GM12878 (cell line): ENCODE measurements around the gene NMBR. TPM values are rescaled to one million over a fixed set of nuclear protein-coding genes. Genes with fewer than 3 reads are reported as not detected.
A peak's percentile ranks its signal among the peaks of the same experiment; 100 is the strongest.

Source experiments
- BCL3 ChIP-seq: IDR thresholded peaks from 2 replicates; pipeline ENCODE4 v1.6.1; 2011; ENCODE audit warnings: borderline replicate concordance, low read depth, mild to moderate bottlenecking, moderate library complexity, low read length; ENCODE audit not compliant: insufficient read depth, poor library complexity, severe bottlenecking
- CBFB ChIP-seq: IDR thresholded peaks from 2 replicates; pipeline ENCODE4 v1.6.1; 2016; ENCODE audit warnings: antibody characterized with exemption, low read depth
- ESRRA ChIP-seq: IDR thresholded peaks from 2 replicates; pipeline ENCODE4 v1.6.1; 2012; ENCODE audit warnings: mild to moderate bottlenecking, low read length, improper control_type of control experiment
- IKZF2 ChIP-seq, 2 experiments: fragments of 450-650 bp; IDR thresholded peaks; 2 replicates each; pipeline ENCODE4 v1.6.1; 2017; ENCODE audit warnings: mild to moderate bottlenecking in 2 of 2, moderate library complexity in 2 of 2
- MTA3 ChIP-seq: IDR thresholded peaks from 2 replicates; pipeline ENCODE4 v1.6.1; 2012; ENCODE audit warnings: low read length, inconsistent platforms, borderline replicate concordance
- MYC ChIP-seq: IDR thresholded peaks from 2 replicates; pipeline ENCODE4 v1.6.1; 2011; ENCODE audit warnings: mild to moderate bottlenecking, low read length, moderate library complexity, inconsistent platforms; ENCODE audit not compliant: insufficient read depth, insufficient replicate concordance, insufficient read length, severe bottlenecking
- NRF1 ChIP-seq: conservative IDR thresholded peaks from 2 replicates; pipeline ENCODE4 v1.6.1; 2011; ENCODE audit warnings: mild to moderate bottlenecking, low read depth, low read length, improper control_type of control experiment
- PKNOX1 ChIP-seq: fragments of 450-650 bp; IDR thresholded peaks from 2 replicates; pipeline ENCODE4 v1.6.1; 2016; ENCODE audit warnings: mild to moderate bottlenecking
- PML ChIP-seq: IDR thresholded peaks from 2 replicates; pipeline ENCODE4 v1.6.1; 2012; ENCODE audit warnings: low read length, inconsistent platforms
- POLR2AphosphoS2 ChIP-seq: IDR thresholded peaks from 2 replicates; pipeline ENCODE4 v1.6.1; 2011; ENCODE audit warnings: low read depth, mild to moderate bottlenecking, low read length, improper control_type of control experiment, moderate library complexity
- RB1 ChIP-seq: fragments of 450-650 bp; formaldehyde crosslinking; IDR thresholded peaks from 2 replicates; pipeline ENCODE4 v1.6.1; 2017; ENCODE audit warnings: mild to moderate bottlenecking, borderline replicate concordance
- SIN3A ChIP-seq: IDR thresholded peaks from 2 replicates; pipeline ENCODE4 v1.6.1; 2012; ENCODE audit warnings: low read depth, low read length, improper control_type of control experiment
- STAT3 ChIP-seq: IDR thresholded peaks from 2 replicates; pipeline ENCODE4 v1.6.1; 2011; ENCODE audit warnings: low read depth, low read length, improper control_type of control experiment
- TAF1 ChIP-seq: IDR thresholded peaks from 2 replicates; pipeline ENCODE4 v1.6.1; 2011; ENCODE audit warnings: mild to moderate bottlenecking, low read depth, low read length, borderline replicate concordance
- WRNIP1 ChIP-seq: IDR thresholded peaks from 2 replicates; pipeline ENCODE4 v1.6.1; 2011; ENCODE audit warnings: low read depth, low read length, improper control_type of control experiment, borderline replicate concordance
- ZNF207 ChIP-seq: fragments of 450-650 bp; IDR thresholded peaks from 2 replicates; pipeline ENCODE4 v1.6.1; 2014; ENCODE audit warnings: antibody characterized with exemption, mild to moderate bottlenecking, borderline replicate concordance
- polyA plus RNA-seq, 11 experiments: library from polyadenylated mRNA; depleted of rRNA in 4 of 11; unstranded in 6 of 11; stranded (reverse) in 5 of 11; fragments of >200 nt; fragmentation: Nextera tagmentation in 4 of 11; fragmentation: Illumina TruSeq in 1 of 11; extraction: Ambion mirVana in 4 of 11; extraction: Trizol in 1 of 11; gene quantifications; 1 replicate in 1 of 11; 2 replicates in 10 of 11; pipeline versions ENCODE4 v1.2.1 to v1.2.3, GENCODE V29; 2011 to 2016; ENCODE audit warnings: inconsistent platforms in 2 of 11, missing spikeins in 2 of 11, low read depth in 1 of 11
- total RNA-seq, 4 experiments: library from RNA; depleted of rRNA in 3 of 4; stranded (reverse); fragments of >200 nt in 3 of 4; fragmentation: Illumina TruSeq in 1 of 4; extraction: Trizol in 1 of 4; gene quantifications; 2 replicates each; pipeline versions ENCODE4 v1.2.1 to v1.2.3, GENCODE V29; 2013 to 2021
- TF ChIP-seq, protein P1 (sequence below): fragments of 450-650 bp; IDR thresholded peaks from 2 replicates; pipeline ENCODE4 v1.6.1; 2017; ENCODE audit warnings: mild to moderate bottlenecking, moderate library complexity
- TF ChIP-seq, protein P2 (sequence below): fragments of 150-350 bp; IDR thresholded peaks from 2 replicates; pipeline ENCODE4 v1.6.1; 2016; ENCODE audit warnings: low read depth, low read length

NMBR gene
- total and polyA plus RNA-seq, 10 of the 15 experiments (the other 5 are each of a cell fraction or from before 2014, with no cell fraction given): not detected

DNA sequence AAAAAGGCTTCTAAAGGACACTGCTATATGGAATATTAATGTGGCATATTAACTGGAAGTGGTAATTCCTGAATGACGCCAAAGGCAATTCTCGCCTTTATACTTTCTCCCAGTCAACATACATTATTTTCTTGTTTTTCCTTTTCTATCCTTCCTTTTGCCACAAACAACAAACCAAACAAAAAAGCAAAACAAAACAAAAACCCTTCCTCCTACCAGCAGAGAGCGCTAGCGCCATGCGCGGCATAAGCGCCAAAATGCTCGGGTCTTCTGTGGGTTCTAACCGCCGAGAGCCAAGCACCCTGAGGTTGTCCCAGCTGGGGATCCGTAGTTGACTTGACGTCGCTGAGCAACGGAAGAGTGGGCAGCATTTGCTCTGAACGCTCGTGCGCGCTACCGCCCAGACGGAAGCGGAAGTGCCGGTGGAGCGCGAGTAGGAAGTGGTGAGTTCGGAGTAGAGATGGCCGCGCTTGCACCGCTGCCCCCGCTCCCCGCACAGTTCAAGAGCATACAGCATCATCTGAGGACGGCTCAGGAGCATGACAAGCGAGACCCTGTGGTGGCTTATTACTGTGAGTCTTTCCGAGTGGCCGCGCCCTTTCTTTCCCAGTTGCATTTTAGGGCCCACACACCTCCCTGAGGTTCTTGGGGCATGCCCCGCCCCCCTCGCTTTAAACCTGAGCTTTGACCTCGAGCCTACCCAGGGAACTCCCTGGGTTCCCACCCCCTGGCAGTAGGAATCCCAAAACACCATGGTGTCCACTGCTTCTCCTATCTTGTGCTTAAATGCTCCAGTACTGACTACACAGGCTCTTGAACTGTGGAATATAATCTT lies at the start of gene NMBR, which contains the start of gene VTA1 (continued):
- TF ChIP-seq, protein P1, sequence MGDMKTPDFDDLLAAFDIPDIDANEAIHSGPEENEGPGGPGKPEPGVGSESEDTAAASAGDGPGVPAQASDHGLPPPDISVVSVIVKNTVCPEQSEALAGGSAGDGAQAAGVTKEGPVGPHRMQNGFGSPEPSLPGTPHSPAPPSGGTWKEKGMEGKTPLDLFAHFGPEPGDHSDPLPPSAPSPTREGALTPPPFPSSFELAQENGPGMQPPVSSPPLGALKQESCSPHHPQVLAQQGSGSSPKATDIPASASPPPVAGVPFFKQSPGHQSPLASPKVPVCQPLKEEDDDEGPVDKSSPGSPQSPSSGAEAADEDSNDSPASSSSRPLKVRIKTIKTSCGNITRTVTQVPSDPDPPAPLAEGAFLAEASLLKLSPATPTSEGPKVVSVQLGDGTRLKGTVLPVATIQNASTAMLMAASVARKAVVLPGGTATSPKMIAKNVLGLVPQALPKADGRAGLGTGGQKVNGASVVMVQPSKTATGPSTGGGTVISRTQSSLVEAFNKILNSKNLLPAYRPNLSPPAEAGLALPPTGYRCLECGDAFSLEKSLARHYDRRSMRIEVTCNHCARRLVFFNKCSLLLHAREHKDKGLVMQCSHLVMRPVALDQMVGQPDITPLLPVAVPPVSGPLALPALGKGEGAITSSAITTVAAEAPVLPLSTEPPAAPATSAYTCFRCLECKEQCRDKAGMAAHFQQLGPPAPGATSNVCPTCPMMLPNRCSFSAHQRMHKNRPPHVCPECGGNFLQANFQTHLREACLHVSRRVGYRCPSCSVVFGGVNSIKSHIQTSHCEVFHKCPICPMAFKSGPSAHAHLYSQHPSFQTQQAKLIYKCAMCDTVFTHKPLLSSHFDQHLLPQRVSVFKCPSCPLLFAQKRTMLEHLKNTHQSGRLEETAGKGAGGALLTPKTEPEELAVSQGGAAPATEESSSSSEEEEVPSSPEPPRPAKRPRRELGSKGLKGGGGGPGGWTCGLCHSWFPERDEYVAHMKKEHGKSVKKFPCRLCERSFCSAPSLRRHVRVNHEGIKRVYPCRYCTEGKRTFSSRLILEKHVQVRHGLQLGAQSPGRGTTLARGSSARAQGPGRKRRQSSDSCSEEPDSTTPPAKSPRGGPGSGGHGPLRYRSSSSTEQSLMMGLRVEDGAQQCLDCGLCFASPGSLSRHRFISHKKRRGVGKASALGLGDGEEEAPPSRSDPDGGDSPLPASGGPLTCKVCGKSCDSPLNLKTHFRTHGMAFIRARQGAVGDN: no peak; the same call in 1 of the 2 replicates
- peak; percentile 53 for TF ChIP-seq MYC
- TF ChIP-seq STAT3: no peak
- TF ChIP-seq, protein P2, sequence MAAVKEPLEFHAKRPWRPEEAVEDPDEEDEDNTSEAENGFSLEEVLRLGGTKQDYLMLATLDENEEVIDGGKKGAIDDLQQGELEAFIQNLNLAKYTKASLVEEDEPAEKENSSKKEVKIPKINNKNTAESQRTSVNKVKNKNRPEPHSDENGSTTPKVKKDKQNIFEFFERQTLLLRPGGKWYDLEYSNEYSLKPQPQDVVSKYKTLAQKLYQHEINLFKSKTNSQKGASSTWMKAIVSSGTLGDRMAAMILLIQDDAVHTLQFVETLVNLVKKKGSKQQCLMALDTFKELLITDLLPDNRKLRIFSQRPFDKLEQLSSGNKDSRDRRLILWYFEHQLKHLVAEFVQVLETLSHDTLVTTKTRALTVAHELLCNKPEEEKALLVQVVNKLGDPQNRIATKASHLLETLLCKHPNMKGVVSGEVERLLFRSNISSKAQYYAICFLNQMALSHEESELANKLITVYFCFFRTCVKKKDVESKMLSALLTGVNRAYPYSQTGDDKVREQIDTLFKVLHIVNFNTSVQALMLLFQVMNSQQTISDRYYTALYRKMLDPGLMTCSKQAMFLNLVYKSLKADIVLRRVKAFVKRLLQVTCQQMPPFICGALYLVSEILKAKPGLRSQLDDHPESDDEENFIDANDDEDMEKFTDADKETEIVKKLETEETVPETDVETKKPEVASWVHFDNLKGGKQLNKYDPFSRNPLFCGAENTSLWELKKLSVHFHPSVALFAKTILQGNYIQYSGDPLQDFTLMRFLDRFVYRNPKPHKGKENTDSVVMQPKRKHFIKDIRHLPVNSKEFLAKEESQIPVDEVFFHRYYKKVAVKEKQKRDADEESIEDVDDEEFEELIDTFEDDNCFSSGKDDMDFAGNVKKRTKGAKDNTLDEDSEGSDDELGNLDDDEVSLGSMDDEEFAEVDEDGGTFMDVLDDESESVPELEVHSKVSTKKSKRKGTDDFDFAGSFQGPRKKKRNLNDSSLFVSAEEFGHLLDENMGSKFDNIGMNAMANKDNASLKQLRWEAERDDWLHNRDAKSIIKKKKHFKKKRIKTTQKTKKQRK: no peak
- TF ChIP-seq IKZF2 (IDR thresholded peaks at IDR 0.05): peak; percentile 23 to 36; a peak in 1 of 4 replicates
- TF ChIP-seq BCL3: no peak
- TF ChIP-seq RB1: peak; percentile 76; the same call in 1 of the 2 replicates
- 0 out of 2 replicates have a peak, but pooled peaks have one; percentile 67 for TF ChIP-seq WRNIP1
- TF ChIP-seq PML: peak; percentile 89
- TF ChIP-seq ESRRA: peak; percentile 40; the same call in 1 of the 2 replicates
- peak; percentile 89 for TF ChIP-seq POLR2AphosphoS2
- TF ChIP-seq CBFB: peak; percentile 96
- peak; percentile 95 for TF ChIP-seq SIN3A
- peak; percentile 52; the same call in 1 of the 2 replicates for TF ChIP-seq PKNOX1
- TF ChIP-seq ZNF207: peak; percentile 85; the same call in 1 of the 2 replicates
- no peak for TF ChIP-seq NRF1
- TF ChIP-seq MTA3: no peak
- TF ChIP-seq TAF1: peak; percentile 85; the same call in 1 of the 2 replicates
